CMK (cell line): ENCODE measurements around the gene TAB2.
A peak's percentile ranks its signal among the peaks of the same experiment; 100 is the strongest.

Experiments
- DNase-seq: peaks from one replicate; pipeline ENCODE4 v3.0.0-alpha.2; 2010; ENCODE audit warnings: low read depth

The TAB2 gene

GRCh38 chr6:149317644-149318571 lies at the start of gene TAB2:
Gene TAB2, plus strand, starts transcription at chr6:149317712. Its CDS starts 52,286 bp downstream, at chr6:149369998.
- DNase-seq = peak; percentile 52

GRCh38 chr6:149268146-149268545 lies 49.4 kb upstream of the TAB2 start:
- DNase-seq = no peak

- no peak for DNase-seq
These were observed 48.7 kb upstream of the TAB2 start for GRCh38 chr6:149268768-149269167.

- DNase-seq = no peak
These were observed 46.9 kb upstream of the TAB2 start for GRCh38 chr6:149270616-149271015.

- DNase-seq = no peak
These were observed 45.9 kb upstream of the TAB2 start for GRCh38 chr6:149271348-149272340.

- no peak for DNase-seq
These were observed 44.2 kb upstream of the TAB2 start for GRCh38 chr6:149273318-149273717.

GRCh38 chr6:149275621-149276020 lies 41.9 kb upstream of the TAB2 start:
- no peak for DNase-seq

- no peak for DNase-seq
These were observed 39.9 kb upstream of the TAB2 start for GRCh38 chr6:149277621-149278020.

- DNase-seq = no peak
These were observed 38.5 kb upstream of the TAB2 start for GRCh38 chr6:149278997-149279396.

- no peak for DNase-seq
These were observed 32.6 kb upstream of the TAB2 start for GRCh38 chr6:149284904-149285303.

GRCh38 chr6:149285626-149286025 lies 31.9 kb upstream of the TAB2 start:
- no peak for DNase-seq

GRCh38 chr6:149286905-149287304 lies 30.6 kb upstream of the TAB2 start:
- no peak for DNase-seq

GRCh38 chr6:149289192-149289781 lies 28.2 kb upstream of the TAB2 start:
- no peak for DNase-seq

- DNase-seq = no peak
These were observed 27.5 kb upstream of the TAB2 start for GRCh38 chr6:149289966-149290365.

- DNase-seq = no peak
These were observed 24.3 kb upstream of the TAB2 start for GRCh38 chr6:149293244-149293643.

GRCh38 chr6:149300563-149300962 lies 16.9 kb upstream of the TAB2 start:
- no peak for DNase-seq

GRCh38 chr6:149302723-149303122 lies 14.8 kb upstream of the TAB2 start:
- no peak for DNase-seq

- no peak for DNase-seq
These were observed 14.0 kb upstream of the TAB2 start for GRCh38 chr6:149303468-149303867.

GRCh38 chr6:149305372-149305771 lies 12.1 kb upstream of the TAB2 start:
- DNase-seq = no peak

- DNase-seq = no peak
These were observed 10.5 kb upstream of the TAB2 start for GRCh38 chr6:149306967-149307366.

- no peak for DNase-seq
These were observed 6.2 kb upstream of the TAB2 start for GRCh38 chr6:149311293-149311692.

- DNase-seq = no peak
These were observed 5.7 kb upstream of the TAB2 start for GRCh38 chr6:149311766-149312165.
